HG03095 (cell line): Measurements from ENCODE around the gene ZER1.
A peak's percentile ranks its signal among the peaks of the same experiment; 100 is the strongest.
"Not testable (repeated sequence)": the region's sequence is repeated elsewhere in the genome, so short reads cannot be mapped to it uniquely, and the experiment has no call there.

ENCODE experiments used
- ATAC-seq: cut with Tn5 transposase; IDR thresholded peaks from one replicate; pipeline ENCODE4 v1.9.1; 2021; ENCODE audit warnings: moderate library complexity; ENCODE audit not compliant: unreplicated experiment

Gene ZER1

DNA sequence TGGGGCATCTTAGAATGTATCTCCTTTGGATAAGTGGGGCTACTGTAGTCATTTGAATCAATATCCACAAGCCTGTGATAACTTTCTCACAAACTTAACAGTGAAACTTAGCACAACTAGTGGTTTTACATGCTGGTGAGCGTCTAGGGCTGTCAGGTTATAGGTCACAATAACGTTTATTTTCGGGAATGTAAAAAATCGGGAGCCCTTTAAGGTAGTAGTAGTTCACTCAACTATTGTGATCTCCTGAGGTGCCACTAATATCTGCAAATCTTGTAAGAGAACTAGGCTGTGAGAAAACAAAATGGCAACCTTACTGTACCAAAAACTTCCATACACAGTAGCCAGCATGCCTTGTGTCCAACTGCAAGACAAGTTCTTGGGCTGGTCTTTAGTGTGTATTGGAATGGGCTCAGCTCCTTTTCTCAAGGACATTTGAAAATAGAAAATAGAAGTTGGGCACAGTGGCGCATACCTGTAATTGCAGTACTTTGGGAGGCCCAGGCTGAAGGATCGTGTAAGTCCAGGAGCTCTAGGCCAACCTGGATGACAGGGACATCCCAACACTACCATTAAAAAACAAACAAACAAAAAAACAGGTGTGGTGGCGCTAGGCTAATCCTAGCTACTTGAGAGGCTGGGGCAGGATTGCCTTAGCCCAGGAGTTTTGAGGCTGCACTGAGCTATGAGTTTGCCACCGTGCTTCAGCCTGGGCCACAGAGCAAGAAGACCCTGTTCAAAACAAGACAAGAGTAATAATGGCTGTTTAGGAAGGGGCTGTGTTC, 74.6 kb downstream of the ZER1 start:
- no peak for ATAC-seq

DNA sequence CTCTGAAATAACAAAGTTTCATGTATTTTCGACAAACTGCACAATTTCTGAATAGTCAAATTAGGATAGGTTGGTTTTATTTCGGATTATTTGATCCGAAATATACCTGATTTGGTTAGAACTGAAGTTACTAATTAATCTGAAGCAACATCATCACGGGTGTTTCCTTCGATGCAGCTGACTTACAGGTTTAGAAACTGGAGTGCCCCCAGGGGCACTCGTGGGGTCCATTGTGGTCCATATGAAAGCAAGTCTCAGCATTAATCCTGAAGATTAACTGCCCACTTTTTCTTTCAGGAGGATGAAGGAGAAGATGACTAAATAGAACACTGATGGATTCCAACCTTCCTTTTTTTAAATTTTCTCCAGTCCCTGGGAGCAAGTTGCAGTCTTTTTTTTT, 77.4 kb downstream of the ZER1 start:
- no peak for ATAC-seq

DNA sequence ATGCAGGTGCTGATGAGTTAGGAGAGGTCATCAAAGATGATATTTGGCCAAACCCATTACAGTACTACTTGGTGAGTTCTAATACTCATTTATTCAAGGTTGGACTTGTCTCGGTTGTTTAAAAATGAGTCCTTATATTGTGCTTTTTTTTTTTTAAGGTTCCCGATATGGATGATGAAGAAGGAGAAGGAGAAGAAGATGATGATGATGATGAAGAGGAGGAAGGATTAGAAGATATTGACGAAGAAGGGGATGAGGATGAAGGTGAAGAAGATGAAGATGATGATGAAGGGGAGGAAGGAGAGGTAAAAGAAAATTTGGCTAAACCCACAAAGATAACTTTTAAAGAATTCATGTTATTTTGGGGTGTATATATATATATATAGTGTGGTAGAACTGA, 78.0 kb downstream of the ZER1 start:
- ATAC-seq = not testable (repeated sequence)

DNA sequence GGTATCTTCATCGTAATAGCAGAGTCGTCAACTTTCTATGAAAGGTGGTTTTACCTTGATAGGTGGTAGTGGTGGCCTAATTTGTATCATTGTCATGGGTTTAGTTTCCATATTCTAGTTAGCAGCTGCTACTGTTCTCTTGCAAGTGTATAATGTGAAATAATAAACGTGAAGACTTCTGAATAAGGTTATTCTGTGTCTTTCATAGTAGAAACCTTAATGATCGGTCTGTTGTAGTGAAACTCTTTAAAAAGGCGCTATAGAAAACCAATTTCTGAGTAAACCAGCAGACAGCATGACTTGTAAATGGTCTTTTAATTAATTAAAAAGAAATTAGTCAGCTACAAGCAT, 81.1 kb downstream of the ZER1 start:
- no peak for ATAC-seq

DNA sequence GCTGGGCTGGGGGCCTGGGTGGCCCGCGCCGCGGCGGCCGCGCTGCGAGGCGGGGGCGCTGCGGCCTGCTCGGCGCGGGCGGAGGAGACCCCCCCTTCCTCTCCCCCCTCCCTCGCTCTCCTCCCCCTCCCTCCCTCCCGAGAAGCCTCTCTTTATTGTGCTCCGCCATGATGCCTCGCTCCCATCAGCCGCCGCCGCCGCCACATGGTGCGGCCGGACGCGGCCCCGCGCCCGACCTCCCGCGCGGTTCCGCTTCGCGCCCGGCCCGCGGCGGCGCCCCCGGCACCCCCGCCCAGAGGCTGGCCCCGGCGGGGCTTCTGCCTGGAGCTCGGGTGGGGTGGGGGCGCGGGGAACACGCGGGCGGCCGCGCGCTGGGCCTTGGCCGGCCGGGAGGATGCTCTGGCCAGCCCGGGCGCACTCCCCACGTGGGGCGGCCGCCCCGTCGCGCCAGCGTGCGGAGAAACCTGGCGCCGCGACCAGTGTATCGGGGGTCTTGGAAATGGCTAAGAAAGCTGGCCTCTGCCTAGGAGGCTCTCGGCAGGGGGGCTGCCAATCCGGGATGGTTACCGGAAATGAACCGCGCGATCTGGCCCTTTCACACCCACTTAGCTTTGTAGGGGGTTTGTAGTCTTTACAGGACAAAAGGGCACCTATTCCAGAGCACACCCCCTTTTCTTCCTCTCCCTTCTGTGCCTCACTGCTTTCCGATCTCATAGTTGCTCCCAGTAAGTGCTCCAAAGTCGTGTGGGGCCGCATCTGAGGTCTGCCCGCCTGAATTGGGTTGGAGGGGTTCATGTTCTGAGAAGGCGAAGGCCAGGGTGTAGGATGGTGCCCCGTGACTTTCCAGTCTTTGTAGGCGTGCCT, 81.7 kb downstream of the ZER1 start:
- no peak for ATAC-seq

DNA sequence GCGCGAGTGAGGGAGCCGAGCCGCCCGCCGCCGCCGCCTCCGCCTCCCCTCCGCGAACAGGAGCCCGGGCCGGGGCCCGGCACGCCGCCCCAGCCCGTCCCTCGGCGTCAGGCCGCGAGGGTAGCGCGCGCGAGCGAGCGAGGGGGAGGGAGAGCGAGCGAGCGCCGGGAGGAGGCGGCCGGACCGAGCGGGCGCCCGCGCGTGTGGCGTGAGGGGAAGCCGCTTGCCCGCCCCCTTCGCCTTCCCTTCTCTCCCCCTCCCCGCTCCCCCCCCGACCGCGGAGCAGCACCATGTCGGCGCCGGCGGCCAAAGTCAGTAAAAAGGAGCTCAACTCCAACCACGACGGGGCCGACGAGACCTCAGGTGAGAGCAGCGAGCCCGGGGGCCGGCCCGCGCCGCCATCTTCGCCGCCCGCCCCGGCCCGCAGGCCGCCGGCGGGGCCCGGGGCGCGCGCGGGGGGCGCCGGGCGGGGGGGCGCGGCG, 82.4 kb downstream of the ZER1 start:
- peak; percentile 9 for ATAC-seq

DNA sequence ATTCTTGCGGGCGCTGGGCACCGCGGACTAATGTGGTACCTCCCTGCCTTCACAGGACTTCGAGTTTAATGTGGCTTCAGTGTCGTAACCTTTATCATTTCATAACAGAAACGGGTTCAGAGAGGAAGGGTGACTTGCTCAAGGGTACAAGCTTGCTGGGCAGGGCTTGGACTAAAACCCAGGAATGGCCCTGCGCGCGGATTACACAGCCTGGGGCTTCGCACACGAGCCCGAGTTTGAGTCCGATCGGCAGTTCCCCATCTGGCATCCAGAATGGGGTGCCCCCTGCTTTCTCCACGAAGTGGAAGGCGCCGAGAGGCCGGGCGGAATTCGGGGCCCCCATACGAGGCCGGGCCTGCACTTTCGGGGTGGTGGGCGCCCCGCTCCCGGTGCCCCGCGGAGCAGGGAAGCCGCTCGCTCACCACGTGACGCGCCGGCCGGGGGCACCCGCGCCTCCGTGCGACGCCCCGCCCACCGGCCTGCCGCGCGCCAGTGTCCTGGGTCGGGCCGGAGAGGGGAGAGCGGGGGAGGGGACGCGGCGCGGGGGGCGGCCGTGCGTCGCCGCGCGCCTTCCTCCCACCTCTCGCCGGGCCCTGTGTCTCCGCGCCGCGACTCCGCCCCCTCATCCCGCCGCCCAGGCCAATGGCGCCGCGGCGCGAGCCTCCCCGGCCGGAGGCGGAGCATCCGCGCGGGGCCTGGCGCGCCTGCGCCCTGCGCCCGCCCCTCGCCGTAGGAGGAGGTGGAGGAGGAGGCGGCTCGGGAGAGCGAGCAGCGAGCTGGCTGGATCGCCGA, 83.0 kb downstream of the ZER1 start, which contains the start of gene SET:
Gene SET, plus strand, starts transcription at position 722 of the 792 bp plus-strand sequence. CDS start 361 bp downstream, outside the sequence.
- peak; percentile 54 for ATAC-seq

DNA sequence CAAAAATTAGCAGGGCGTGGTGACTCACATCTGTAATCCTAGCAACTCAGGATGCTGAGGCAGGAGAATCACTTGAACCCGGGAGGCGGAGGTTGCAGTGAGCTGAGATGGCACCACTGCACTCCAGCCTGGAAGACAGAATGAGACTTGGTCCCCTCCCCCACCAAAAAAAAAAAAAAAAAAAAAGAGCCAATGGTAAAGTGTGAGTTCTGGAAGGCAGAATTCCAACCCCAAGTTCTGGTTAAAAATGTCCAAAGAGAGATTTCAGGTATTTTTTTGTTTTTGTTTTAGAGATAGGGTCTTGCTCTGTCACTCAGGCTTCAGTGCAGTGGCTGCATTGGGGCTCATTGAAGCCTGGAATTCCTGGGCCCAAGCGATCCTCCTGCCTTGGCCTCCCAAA, 84.3 kb downstream of the ZER1 start:
- no peak for ATAC-seq

DNA sequence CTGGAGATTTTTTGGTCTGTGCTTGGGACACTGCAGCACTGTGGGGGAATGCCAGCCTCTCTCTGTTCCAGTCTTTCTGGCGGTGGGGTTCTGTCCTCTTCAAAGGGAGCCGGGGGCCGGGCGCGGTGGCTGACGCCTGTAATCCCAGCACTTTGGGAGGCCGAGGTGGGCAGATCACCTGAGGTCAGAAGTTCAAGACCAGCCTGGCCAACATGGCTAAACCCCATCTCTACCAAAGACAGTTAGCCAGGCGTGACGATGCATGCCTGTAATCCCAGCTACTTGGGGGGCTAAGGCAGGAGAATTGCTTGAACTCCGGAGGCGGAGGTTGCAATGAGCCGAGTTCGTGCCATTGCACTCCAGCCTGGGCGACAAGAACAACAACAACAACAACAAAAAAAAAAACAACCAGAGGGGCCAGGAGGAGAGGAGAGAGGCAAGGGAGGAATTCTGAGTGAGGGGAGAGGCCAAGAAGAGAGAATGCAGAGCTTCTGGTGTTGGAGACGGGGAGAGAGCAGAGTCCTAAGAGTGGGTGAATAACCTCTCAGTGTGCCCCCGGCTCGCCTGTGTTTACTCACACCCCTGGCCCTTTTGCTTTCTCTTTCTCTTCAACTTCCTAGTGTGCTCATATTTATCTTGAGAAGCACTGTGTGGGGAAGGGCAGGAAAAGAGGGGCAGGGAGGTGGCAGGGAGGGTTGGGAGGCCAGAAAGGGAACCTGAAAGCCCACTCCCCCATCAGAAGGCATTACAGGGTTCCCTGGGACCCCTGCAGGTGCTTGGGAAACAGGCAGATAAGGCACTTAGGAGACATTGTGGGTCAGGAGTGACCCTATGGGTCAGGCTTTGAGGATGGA, 85.9 kb downstream of the ZER1 start:
- no peak for ATAC-seq

DNA sequence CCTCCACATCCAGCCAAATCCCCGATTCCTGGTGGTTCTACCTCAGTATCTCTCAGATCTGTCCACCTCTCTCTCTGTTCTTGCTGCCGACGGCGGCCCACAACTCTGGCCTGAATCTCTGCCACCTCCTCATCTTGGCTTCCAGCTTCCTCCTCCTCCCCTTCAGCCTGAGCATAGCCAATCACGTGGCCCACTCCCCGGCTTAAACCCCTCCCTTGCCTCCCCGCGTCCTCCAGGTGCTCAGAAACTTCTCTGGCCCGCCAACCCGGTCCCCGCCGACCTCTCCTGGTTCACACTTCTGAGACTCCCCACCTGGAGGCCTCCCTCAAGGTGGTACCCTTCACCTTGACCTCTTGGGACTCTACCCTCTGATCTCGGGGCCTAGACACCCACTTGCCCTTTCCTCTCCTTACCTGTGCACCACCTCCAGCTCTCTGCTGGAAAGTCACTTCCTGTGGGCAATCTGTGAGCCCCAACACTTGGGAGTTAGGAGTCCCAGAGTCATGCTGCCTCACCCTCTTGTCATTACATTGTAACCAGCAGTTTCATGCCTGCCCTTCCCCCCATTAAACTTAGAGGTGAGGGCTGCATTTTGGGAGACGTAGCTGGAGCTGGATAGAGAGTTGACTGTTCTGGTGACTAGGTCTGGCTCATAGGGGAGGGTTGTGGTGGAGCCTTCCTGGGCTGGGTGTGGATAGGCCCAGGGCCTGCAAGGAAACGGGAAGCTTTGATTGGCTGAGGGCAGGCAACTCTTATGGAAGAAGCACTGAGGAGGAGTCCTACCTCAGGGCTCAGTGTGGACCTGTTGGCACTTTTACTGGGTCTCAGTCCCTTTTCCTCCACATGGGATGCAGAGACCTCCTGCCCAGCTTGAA, 87.2 kb downstream of the ZER1 start:
- ATAC-seq = peak; percentile 42

DNA sequence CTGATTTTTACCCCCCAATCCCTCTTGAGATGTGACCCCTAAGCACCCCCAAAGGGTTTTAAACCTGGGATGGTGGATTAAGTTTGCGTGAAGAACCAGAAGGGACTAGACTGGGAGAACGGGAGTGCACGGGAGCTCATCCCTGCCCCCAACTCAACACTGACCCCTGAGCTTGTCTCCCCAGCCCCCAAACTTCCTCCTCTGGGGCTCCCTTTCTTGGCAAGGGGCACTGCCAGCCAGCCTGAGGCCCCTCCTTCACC, 87.7 kb downstream of the ZER1 start:
- no peak for ATAC-seq

DNA sequence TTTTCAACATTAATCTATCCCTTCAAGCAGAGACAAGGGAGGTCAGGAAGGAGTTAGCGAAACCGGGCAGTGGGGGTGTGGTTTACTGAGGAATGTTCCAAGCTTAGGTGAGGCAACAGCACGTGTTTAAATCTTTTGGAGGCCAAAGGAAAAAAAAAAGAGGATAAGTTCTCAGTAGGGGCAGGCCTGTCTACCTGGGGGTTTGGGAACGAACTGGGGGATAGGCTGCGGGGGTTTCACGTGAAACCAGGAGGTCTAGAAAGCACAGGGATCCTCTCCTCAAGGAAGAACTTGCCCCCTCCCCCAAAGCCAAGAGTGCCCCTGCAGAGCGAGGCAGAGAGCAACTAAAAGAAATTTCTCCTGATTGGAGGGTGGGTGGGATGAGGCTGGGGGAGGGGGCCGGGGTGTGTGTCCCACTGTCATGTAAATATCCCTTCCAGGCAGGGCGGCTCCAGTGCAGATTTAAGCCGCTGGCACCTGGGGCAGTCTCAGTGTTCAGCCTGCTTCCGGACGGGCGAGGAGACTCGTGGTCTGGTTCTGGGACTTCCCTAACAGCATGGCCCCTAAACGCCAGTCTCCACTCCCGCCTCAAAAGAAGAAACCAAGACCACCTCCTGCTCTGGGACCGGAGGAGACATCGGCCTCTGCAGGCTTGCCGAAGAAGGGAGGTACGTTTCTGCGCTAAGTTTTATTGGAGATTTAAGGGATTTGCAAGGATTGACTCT, 88.2 kb downstream of the ZER1 start:
- no peak for ATAC-seq
